HG03565 (cell line): ENCODE data around the gene OR3A2.
"Not testable (repeated sequence)": the region's sequence is repeated elsewhere in the genome, so short reads cannot be mapped to it uniquely, and the experiment has no call there.

Source experiments
- ATAC-seq: cut with Tn5 transposase; IDR thresholded peaks from one replicate; pipeline ENCODE4 v1.9.1; 2021; ENCODE audit warnings: mild to moderate bottlenecking, moderate library complexity; ENCODE audit not compliant: unreplicated experiment

OR3A2 gene

GRCh38 chr17:3295632-3296031 is 90.5 kb downstream of the OR3A2 start:
- no peak for ATAC-seq

GRCh38 chr17:3293548-3293947 is 92.6 kb downstream of the OR3A2 start:
- ATAC-seq, result not testable (repeated sequence)

DNA sequence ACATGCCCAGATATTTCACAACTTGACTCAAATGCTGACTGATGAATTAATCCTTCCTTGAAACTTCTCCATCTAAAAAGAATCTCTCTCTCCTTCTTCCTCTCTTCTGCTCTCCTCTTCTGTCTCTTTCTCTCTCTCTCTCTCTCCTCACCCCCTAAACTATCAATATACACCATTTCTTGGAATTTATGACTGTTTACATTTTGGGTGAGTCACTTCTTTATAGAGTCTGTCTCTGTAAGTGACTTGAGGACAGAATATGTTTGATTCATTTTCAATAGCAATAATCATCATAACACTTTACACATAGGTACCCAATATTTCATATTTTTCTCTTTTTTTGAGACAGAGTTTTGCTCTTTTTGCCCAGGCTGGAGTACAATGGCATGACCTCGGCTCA is 103.2 kb downstream of the OR3A2 start:
- ATAC-seq, result no peak

DNA sequence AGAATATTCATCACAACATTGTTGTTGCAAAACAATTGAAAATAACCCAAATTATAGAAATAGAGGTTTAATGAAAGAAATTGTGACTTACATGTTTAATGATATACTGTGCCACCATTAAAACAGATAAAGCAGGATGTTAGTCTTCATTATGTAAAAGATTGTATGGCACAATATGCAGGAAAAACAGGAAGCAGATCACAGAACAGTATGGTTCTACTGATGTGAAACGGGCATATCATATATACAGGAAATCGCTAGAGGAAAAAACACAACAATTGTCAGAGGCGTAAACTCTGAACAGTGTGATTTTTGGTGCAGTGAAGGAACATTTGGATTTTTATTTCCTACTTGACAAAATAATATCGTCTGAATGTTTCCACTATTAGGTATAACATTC is 110.0 kb downstream of the OR3A2 start:
- ATAC-seq, result no peak

DNA sequence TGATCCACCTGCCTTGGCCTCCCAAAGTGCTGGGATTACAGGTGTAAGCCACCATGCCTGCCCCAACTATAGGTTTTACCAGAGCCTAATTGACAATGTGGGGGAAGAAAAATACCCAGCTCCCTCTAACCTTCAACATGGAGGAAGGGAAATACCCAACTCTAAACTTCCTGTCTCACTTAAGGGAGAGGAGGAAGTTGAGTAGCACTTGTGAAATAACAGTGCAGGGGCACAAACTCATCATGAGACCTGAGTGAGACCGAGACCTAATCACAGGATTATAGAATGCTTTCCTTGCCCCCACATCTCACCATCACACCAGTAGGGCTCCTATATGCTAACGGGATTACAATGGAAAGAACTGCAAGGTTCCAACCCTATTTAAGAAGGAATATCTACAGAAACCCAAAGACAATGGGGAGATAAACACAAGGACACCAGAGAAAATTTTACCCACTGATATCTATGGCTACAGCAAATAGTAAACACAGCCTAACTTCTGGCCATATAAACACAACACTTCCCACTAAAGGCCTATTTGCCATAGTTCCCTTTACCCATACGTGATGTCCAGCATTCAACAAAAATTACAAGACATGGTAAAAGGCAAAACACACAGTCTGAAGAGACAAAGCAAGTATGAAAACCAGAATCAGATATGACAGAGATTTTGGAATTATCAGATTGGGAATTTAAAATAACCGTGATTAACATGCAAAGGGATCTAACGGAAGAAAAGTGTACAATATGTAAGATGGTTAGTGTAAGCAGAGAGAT is 114.8 kb downstream of the OR3A2 start:
- ATAC-seq, result no peak

DNA sequence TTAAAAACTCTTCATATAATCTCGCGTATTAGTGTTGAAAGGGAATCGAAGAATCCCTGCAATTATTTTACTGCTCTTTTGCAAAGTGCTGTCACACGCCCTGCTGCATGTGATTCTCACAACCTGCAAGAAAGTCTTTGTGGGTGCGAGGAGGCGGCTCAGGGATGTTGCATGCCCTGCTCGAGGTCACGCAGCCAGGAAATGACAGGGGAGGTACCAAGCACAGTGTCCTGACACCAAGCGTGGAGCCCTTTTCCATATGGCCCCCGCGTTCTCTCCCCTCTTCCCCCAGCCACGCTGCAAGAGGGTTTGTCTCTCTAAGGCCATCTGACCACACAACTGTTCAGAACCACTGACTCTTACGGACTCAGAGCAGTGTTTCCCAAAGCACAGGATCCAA is 125.5 kb downstream of the OR3A2 start:
- no peak for ATAC-seq

DNA sequence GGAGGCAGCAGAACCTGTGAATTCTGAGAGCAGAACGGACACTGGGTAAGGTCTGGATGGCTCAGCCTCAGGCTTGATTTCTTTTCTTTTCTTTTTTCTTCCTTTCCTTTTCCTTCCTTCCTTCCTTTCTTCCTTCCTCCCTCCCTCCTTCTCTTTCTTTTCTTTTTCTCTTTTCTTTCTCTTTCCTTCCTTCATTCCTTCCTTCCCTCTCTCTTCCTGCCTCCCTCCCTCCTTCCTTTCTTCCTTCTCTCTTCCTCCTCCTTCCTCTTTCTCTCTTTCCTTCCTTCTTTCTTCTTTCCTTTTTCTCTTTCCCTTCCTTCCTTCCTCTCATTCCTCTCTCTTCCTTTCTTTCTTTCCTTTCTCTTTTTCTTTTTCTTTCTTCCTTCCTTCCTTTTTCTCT is 125.9 kb downstream of the OR3A2 start:
- no peak for ATAC-seq

- ATAC-seq, result no peak
These were observed 129.5 kb downstream of the OR3A2 start for GRCh38 chr17:3256575-3256974.

- not testable (repeated sequence) for ATAC-seq
These were observed 137.1 kb downstream of the OR3A2 start for GRCh38 chr17:3249013-3249412.

DNA sequence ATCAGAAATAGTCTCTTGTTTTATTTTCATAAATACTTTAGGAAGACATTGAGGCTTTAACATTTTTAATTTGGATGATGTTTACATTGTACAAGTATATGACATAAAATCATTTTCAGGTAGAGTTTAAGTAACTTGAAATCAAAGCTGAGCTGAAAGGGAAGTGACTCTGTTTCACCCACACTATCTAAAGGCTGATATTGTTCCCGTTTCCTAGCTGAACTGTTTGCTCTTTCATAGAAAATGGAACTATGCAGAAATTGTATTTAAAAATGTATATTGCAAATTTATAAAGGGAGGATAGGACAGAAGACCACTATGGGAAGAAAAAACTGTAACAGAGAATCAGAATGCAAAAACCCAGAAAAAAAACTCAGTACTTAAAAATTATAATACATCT is 141.3 kb downstream of the OR3A2 start:
- ATAC-seq, result not testable (repeated sequence)

- ATAC-seq, result not testable (repeated sequence)
These were observed 145.1 kb downstream of the OR3A2 start for GRCh38 chr17:3241044-3241443.

GRCh38 chr17:3238685-3239084 is 147.4 kb downstream of the OR3A2 start:
- not testable (repeated sequence) for ATAC-seq

DNA sequence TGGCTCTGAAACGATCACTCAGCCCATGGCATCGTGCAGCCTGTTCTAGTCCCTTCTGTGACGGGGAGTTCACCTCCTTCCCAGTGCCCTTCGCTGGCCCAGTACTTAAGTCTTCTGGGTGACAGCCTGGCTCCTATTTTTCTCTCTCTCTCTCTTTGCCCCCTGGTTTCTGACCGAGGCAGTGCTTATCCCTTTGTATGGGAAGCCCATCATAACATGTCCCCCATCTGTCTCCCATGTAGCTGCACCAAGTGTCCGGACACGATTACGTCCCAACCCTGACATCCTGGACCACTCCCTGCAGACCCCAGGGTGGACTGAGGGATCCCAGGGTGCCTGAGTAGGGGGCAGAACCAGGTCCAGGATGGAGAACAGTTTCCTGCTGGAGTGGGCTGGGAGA is 153.8 kb downstream of the OR3A2 start:
- not testable (repeated sequence) for ATAC-seq
